ENCODE data around the gene NMNAT1.

DNA sequence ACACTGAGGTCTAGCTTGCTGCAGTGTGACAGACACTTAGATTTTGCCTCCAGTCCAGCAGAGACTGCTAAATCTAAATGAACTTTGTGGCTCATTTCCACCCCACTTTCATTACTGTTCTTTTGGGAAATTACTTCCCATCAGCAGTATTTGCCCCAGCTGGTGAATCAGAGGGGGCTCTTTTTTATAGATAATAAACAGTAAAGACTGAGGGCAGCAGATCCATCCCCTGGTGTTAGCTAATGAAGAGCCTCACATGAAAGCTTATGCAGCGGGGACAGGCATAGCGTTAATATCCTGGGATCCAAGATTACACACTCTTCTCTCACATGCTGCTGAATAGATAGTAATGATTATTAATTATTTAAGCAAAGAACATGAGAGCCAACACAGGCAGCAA, 26.8 kb upstream of the NMNAT1 start:
- TF ChIP-seq, protein P1, sequence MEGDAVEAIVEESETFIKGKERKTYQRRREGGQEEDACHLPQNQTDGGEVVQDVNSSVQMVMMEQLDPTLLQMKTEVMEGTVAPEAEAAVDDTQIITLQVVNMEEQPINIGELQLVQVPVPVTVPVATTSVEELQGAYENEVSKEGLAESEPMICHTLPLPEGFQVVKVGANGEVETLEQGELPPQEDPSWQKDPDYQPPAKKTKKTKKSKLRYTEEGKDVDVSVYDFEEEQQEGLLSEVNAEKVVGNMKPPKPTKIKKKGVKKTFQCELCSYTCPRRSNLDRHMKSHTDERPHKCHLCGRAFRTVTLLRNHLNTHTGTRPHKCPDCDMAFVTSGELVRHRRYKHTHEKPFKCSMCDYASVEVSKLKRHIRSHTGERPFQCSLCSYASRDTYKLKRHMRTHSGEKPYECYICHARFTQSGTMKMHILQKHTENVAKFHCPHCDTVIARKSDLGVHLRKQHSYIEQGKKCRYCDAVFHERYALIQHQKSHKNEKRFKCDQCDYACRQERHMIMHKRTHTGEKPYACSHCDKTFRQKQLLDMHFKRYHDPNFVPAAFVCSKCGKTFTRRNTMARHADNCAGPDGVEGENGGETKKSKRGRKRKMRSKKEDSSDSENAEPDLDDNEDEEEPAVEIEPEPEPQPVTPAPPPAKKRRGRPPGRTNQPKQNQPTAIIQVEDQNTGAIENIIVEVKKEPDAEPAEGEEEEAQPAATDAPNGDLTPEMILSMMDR (IDR thresholded peaks at IDR 0.05; ENCODE audit: borderline replicate concordance, extremely low read depth, low read length, poor library complexity, severe bottlenecking) = no peak
- TF ChIP-seq EZH2 (IDR thresholded peaks at IDR 0.05; ENCODE audit: borderline replicate concordance, low read depth, low read length, severe bottlenecking) = no peak

All from DND-41 (cell line).